Stromal cell of bone marrow (primary cell): Measurements from ENCODE around the gene CPNE4.

Source experiments
- DNase-seq: peaks from one replicate; pipeline ENCODE4 v3.0.0-alpha.2; 2012; ENCODE audit warnings: low read depth

CPNE4 gene

GRCh38 chr3:131591394-131592014 lies 443.3 kb downstream of the CPNE4 start:
- peak; percentile 20 for DNase-seq

DNA sequence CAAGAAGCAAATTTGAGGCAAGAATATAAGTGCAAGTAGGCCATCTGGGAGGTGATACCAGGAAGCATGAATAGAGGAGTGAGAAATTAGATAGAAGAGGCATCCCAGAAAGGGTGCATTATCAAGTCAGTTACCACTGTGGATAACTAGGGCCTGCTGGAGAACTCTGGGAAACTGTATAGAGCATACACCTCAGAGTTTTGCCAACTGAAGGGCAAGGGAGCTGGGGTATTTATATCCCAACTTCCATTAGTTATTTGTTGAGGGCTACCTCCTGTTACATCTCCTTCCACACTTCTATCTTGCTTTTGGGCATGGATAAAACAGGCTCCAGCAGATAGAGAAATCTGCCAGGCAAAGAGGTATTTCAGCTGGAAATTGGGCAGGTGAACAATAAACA lies 448.5 kb downstream of the CPNE4 start:
- no peak for DNase-seq

DNA sequence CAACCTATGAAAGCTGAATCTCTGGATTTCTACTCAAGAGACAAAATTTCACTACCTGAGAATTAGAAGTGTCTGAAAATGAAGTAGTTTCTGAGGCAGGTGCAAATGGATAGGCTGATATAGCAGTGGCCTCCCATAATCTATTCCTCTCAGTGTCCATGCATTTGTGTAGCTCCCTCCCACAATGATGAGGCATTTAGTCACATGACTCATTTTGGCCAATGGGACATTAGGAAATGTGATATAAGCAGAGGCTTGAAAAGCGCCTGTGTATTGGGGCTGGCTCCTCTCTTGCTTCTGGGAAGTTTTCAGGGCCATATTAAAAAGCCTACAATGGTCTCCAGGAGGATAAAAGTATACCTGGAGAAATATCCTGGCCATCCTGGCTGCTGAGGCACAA lies 452.4 kb downstream of the CPNE4 start:
- DNase-seq: no peak

- DNase-seq: no peak
Measured at GRCh38 chr3:131568460-131568859, 466.4 kb downstream of the CPNE4 start.

DNA sequence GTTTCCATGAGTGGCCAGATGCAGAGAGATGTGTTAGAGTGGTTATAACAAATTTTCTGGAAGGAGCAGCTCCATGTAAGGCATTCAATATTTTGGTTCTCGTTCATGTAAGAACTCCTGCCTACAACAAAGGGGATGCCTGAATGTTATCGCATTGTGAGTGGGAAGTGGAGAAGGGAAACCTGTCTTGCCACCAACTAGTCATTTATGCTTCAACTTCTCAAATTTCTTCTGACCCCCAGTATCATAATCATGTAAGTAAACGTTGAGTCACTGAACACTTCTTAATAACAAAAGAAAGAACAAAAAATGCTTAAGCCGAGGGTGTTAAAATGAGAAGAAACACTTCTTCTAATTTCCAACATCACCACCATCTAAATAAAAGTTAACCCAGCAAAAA lies 470.0 kb downstream of the CPNE4 start:
- no peak for DNase-seq

DNA sequence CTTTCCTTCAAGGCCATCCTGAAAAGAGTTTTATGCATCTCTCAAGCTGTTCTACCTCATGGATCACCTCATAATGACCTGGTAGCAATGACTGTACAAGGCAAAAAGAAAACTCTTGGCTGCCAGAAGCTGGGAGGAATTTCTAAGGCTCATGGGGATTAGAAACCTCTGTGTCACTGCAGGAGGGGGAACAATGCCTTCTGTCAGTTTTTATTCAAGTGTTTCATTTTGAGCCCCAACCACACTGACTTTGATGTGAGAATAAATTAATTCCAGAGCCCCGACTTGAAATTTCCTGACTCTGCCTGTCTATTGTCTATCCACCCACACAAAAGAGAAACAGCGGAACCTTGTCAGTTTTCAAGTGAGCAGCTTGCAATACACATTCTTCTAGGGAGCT lies 473.3 kb downstream of the CPNE4 start:
- no peak for DNase-seq

- no peak for DNase-seq
Measured at GRCh38 chr3:131560795-131561194, 474.0 kb downstream of the CPNE4 start.

GRCh38 chr3:131555456-131555855 lies 479.4 kb downstream of the CPNE4 start:
- no peak for DNase-seq

DNA sequence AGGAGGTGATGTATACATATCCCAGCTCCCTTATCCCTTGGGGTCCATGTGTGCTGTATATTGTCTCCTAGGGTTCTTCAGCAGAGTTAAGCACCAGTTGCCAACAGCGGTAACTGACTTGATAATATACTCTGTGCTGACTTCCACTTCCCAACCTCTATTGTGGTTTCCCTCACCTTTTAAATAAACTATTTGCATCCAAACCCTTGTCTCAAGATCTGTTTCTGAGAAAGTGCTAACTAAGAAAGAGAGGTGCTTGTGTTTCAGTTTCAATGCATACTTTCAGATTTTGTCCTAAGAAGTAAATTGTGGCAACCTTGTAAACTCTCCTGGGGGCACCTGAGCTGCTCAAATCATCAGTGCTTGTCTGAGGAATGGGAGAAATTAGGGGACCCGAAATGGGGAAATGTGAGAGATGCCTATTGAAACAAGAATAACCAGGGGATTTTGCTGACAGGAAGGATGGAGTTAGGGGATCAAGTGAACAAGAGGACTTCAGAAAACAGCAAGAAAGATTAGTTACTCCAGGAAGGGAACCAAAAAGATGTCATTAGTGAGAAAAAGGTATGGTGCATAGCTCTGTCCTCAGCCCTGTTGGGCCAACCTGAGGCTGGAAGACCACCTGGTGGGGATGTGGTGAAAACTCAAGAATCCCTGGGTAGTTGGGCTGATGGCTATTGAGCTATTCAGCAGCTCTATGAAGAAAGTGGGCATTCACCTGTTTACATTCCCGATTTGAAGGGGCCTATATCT lies 481.1 kb downstream of the CPNE4 start:
- DNase-seq: no peak

DNA sequence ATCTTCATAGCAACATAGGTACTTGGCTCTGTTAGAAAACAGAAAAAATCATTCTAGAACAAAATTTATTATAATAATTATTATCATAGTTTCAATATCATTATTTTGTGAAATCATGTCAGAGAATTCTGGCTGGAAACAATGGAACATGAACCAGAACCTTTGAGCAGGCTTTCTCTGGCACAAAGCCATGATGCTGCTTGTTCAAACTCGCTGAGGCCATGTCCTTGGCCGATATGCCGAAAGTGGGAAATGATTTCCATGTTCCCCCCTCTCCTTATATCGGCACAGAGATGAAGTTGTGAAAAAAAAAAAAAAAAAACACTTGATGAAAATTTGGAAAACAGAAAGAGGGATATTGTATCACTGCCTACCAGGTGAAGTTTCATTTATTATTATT lies 483.1 kb downstream of the CPNE4 start:
- DNase-seq: no peak

DNA sequence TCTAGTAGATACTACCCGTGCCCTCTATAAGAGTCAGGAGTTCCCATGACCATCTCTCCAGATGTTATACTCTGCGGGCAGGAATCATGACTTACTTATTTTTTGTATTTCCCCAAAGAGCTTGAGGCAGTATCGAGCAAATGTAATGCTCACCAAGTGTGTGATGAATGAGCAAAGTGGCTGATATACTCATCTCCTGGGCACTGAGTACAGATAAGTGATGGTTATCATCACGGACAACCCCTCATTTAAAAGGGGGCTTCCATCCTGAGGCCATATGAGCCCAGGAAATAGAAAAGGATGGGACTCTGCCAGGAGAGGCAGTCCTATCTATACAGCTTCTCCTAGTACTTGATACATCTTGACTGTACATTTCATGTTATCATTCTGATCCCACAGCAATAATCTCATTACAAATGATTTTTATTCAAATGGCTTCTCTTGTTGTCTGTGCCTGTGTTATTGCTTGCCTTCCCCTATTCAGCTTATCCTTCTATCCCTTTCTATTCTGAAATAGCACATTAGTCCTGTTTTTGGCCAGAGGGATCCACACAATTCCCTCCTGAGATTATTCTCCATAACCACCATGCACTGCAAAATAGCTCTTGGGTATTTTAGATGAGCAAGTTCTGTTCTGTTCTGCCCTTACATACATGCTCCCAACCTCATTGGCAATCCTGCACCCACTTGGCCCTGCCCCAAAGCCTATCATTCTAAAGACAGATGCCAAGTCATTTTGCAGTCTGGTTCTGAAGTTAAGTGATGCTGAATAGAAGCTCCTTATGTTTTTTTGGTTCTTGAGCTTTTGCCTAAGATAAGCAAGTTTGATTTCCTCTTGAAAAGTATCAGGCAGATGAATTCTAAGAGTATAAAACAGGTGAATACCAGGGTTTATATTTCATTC lies 484.0 kb downstream of the CPNE4 start:
- DNase-seq: no peak

GRCh38 chr3:131549340-131549739 lies 485.5 kb downstream of the CPNE4 start:
- no peak for DNase-seq

DNA sequence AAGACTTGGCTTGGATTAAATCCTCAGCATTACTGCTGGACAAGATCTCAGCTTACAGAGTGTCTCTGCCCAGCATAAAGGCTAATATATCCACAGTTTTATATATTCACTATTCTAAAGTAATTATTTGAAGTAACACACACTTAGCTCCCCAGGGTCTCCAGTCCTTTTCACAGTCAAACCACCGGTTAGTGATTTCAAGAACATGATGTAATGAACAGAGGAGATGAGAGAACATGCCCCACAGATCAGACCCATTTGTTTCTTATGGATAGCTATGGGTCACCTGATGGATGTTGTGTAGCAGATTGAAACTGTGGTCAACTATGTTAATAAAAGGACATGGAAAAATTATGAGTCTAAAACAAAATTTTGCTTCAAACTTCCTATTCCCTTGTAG lies 487.2 kb downstream of the CPNE4 start:
- no peak for DNase-seq

DNA sequence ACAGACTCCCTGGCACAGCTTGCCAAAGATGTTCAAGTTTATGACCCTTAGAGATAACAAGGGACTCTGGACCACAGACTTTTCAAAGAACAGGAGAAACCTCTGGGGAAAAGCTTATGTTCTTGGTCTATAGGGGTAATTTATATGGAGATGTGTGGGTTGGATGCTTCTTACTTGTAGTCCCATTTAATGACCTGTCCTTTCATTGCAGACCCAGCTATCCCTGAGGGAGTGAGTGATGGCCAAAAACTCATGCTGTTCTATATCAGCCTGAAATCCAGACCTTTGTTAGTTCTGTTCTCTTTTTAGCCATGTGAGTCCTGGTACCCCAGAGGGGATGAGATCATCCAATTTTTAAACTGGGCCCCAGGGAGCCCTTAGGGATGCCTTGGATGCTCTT lies 488.4 kb downstream of the CPNE4 start:
- DNase-seq: no peak

DNA sequence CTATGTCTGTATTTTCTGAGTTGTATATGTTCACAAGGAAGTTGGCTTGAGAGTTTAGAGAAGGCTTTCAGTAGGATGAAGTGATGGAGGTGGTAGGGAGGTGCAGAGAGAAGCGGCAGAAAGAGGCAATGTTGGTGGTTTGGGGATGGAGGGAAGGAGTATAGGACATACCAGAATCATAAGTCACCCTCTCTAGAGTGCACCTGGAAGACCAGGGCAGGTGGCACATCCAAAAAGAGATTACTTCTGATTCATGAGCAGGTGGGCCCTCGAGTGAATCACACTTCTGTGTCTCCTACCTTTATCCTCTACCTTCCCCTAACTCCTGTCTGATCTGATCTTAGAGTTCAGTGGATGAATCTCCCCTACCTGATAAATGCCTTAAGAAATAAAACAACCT lies 490.3 kb downstream of the CPNE4 start:
- no peak for DNase-seq

GRCh38 chr3:131543714-131544113 lies 491.1 kb downstream of the CPNE4 start:
- DNase-seq: peak; percentile 84

DNA sequence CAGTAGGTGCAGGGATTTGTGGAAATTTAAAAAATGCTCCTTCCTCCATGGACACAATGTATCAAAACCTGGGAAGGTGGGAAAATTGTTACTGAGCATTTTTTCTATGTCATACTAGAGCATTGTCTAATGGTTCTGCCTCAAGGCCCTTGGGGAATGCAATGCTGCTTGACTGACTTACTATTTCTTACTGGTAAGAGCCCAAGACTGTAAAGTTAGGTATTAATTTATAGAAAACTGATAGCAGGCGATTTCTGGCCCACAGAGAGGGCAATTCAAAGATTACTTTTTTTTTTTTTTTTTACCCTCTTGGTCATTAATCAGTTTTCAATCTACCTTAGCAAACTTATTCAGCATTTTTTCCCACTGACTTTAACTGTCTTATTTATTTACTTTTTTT lies 493.5 kb downstream of the CPNE4 start:
- no peak for DNase-seq

GRCh38 chr3:131540821-131541220 lies 494.0 kb downstream of the CPNE4 start:
- DNase-seq: no peak

GRCh38 chr3:131540143-131540542 lies 494.7 kb downstream of the CPNE4 start:
- no peak for DNase-seq

DNA sequence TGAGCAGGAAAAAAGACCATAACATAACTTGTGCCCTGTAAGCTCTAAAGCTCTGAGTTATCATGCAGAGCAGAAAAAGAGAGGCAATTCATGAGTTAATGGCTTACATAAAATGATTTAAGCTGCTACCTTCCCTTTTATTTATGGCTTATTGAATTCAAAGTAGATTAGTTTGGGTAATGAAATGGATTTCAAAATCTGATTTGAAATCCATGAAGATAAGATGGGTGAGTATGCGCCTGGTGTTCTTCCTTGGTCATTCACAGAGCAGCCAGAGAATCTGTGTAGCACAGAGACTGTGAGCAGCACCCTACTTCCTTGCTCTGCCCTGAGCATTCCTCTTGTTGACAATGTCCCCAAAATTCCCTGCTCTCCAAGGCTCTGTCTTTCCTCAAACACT lies 495.8 kb downstream of the CPNE4 start:
- no peak for DNase-seq

GRCh38 chr3:131537531-131537930 lies 497.3 kb downstream of the CPNE4 start:
- no peak for DNase-seq

GRCh38 chr3:131535596-131535995 lies 499.2 kb downstream of the CPNE4 start:
- DNase-seq: peak; percentile 71

- DNase-seq: peak; percentile 64
Measured at GRCh38 chr3:131535131-131535530, 499.7 kb downstream of the CPNE4 start.
